ENCODE data around the gene TTC9B.

The TTC9B gene

DNA sequence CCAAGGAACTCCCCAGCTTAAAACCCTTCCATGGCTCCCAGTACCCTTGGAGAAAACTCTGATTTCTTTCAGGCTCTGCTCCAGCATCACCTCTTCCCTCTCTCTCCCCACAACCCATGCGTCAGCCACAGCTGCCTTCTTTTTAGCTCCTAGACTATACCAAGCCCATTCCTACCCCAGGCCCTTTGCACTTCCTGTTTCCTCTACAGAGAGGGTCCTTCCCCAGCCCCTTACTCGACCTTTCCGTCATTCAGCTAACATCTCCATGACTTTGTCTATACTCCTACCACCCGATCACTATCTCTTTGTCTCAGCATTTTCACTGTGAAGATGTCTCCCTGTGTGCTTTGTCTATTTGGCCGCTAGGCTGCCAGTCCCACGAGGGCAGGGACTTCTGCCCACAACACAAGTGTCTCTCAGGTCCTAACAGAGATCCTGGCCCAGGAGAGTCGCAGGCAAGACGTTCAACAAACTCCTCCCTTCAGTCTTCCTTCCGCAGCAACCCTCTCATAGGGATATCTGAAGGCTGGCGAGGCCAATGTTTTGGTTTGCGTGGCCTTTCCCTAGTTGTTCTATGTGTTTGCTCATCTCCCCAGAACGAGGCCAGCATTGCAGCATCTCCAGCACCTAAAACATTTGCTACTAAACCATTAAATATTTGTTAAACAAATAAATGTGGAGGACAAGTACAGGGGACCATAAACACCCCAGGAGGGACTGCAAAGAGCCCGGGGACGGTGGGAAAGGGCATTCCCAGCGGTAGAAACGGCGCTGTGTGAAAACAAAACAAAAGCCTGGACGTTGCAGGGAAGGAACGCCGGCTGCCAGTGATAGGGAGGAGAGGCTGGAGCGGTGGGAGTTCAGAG lies 7.5 kb upstream of the TTC9B start:
- TF ChIP-seq FOXP2 (optimal IDR thresholded peaks at IDR 0.05; ENCODE audit: borderline replicate concordance, extremely low read depth, extremely low read length, insufficient read depth) (no peak), TAF1 (IDR thresholded peaks at IDR 0.05; ENCODE audit: borderline replicate concordance, insufficient read depth, low read length) (no peak)

DNA sequence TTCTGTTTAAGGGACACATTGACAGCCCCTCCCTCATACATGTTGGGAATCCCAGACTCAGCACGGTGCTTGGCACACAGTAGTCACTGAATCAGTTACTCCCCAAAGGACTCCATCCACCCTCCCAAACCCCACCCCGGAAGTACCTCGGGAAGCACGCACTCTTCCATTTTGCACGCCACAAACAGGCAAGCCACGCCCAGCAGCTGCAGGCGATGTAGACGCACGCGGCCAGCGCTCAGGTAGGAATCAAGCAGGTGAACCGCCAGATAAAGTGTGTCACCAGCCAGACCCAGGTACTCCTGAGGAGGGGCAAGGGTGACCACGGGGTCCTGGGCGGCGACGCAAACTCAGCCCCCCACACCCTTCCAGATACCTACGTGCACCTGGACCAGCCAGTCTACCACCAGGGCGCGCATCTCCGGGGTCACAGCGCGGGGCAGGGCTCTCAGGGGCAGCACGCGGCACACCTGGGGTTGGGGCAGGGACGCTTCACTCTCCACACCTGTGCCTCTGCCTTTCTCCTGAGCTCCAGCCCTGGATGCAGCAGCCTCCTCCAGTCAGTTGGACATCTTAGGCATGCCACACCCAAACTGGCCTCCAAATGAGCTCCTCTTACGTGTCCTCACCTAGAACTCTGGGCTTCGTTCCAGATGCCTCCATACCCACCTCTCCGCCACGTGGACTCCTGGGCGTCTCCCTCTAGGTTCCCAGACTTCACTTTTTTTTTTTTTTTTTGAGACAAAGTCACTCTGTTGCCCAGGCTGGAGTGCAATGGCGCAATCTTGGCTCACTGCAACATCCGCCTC lies 6.4 kb upstream of the TTC9B start:
- TF ChIP-seq POLR2AphosphoS5 (IDR thresholded peaks at IDR 0.05; ENCODE audit: low read depth, low read length) (no peak), FOXP2 (optimal IDR thresholded peaks at IDR 0.05; ENCODE audit: borderline replicate concordance, extremely low read depth, extremely low read length, insufficient read depth) (no peak), SIN3A (IDR thresholded peaks at IDR 0.05; ENCODE audit: borderline replicate concordance, insufficient read depth, low read length) (no peak), TAF1 (IDR thresholded peaks at IDR 0.05; ENCODE audit: borderline replicate concordance, insufficient read depth, low read length) (no peak)
- TF ChIP-seq, protein P1, sequence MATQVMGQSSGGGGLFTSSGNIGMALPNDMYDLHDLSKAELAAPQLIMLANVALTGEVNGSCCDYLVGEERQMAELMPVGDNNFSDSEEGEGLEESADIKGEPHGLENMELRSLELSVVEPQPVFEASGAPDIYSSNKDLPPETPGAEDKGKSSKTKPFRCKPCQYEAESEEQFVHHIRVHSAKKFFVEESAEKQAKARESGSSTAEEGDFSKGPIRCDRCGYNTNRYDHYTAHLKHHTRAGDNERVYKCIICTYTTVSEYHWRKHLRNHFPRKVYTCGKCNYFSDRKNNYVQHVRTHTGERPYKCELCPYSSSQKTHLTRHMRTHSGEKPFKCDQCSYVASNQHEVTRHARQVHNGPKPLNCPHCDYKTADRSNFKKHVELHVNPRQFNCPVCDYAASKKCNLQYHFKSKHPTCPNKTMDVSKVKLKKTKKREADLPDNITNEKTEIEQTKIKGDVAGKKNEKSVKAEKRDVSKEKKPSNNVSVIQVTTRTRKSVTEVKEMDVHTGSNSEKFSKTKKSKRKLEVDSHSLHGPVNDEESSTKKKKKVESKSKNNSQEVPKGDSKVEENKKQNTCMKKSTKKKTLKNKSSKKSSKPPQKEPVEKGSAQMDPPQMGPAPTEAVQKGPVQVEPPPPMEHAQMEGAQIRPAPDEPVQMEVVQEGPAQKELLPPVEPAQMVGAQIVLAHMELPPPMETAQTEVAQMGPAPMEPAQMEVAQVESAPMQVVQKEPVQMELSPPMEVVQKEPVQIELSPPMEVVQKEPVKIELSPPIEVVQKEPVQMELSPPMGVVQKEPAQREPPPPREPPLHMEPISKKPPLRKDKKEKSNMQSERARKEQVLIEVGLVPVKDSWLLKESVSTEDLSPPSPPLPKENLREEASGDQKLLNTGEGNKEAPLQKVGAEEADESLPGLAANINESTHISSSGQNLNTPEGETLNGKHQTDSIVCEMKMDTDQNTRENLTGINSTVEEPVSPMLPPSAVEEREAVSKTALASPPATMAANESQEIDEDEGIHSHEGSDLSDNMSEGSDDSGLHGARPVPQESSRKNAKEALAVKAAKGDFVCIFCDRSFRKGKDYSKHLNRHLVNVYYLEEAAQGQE (IDR thresholded peaks at IDR 0.05; ENCODE audit: insufficient read depth in 1 of 2, low read depth in 2 of 2, low read length in 2 of 2): no peak

- TF ChIP-seq SIN3A (IDR thresholded peaks at IDR 0.05; ENCODE audit: borderline replicate concordance, insufficient read depth, low read length) (no peak), TAF1 (IDR thresholded peaks at IDR 0.05; ENCODE audit: borderline replicate concordance, insufficient read depth, low read length) (no peak), POLR2AphosphoS5 (IDR thresholded peaks at IDR 0.05; ENCODE audit: low read depth, low read length) (no peak), FOXP2 (optimal IDR thresholded peaks at IDR 0.05; ENCODE audit: borderline replicate concordance, extremely low read depth, extremely low read length, insufficient read depth) (no peak)
- TF ChIP-seq, protein P1 (IDR thresholded peaks at IDR 0.05; ENCODE audit: insufficient read depth in 1 of 2, low read depth in 2 of 2, low read length in 2 of 2): no peak
Observed at GRCh38 chr19:40223135-40223822, 5.1 kb upstream of the TTC9B start.

- TF ChIP-seq, protein P1 (IDR thresholded peaks at IDR 0.05; ENCODE audit: insufficient read depth in 1 of 2, low read depth in 2 of 2, low read length in 2 of 2): no peak
- TF ChIP-seq TAF1 (IDR thresholded peaks at IDR 0.05; ENCODE audit: borderline replicate concordance, insufficient read depth, low read length) (no peak), FOXP2 (optimal IDR thresholded peaks at IDR 0.05; ENCODE audit: borderline replicate concordance, extremely low read depth, extremely low read length, insufficient read depth) (no peak), POLR2AphosphoS5 (IDR thresholded peaks at IDR 0.05; ENCODE audit: low read depth, low read length) (no peak), SIN3A (IDR thresholded peaks at IDR 0.05; ENCODE audit: borderline replicate concordance, insufficient read depth, low read length) (no peak)
Observed at GRCh38 chr19:40221858-40222619, 3.9 kb upstream of the TTC9B start.
